ENCODE data around the gene AAK1.

DNA sequence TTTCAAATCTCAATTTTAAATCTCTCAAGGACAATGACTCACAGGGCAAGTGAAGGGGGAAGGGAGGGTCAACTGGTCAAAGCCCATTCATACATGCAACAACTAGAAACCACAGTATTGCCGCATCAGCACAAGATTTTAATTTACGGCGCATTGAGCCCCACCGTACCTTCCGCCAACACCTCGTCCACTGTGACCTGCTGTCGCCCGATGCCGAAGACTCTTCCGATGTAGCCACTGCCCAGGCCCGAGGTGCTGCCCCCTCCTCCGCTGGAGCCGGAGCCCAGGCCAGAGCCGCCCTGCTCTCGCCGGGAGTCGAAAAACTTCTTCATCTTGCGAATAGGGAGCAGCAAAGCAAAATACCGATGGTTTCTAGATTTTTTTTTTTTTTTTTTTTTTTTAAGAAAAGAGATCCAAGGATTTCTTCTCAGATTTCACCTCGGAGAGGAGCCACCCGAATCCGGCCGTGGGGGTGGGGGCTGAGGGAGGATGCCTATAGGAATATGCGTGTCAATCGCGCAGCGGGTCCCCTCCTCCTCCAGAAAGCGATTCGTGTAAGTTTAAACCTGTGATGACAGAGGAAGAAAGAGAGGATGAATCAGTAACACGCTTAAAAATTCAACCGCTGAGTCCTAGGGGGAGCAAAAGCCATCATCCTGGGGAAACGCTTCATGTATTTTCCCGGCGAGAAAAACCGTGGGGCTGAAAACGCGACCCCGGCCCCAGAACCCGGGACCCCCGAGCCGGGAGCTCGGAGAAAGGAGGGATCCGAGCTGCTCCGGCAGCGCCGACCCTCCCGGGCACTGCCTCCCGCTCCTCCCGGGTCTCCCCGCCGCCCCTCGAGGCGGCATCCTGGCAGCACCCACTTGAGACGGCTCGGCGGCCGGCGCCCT is 584 bp downstream of the AAK1 start:
- TF ChIP-seq, protein P1, sequence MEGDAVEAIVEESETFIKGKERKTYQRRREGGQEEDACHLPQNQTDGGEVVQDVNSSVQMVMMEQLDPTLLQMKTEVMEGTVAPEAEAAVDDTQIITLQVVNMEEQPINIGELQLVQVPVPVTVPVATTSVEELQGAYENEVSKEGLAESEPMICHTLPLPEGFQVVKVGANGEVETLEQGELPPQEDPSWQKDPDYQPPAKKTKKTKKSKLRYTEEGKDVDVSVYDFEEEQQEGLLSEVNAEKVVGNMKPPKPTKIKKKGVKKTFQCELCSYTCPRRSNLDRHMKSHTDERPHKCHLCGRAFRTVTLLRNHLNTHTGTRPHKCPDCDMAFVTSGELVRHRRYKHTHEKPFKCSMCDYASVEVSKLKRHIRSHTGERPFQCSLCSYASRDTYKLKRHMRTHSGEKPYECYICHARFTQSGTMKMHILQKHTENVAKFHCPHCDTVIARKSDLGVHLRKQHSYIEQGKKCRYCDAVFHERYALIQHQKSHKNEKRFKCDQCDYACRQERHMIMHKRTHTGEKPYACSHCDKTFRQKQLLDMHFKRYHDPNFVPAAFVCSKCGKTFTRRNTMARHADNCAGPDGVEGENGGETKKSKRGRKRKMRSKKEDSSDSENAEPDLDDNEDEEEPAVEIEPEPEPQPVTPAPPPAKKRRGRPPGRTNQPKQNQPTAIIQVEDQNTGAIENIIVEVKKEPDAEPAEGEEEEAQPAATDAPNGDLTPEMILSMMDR (IDR thresholded peaks at IDR 0.05) = peak in 1 of 6 experiments; percentile 3
- TF ChIP-seq POLR2A (IDR thresholded peaks at IDR 0.05) = peak in 1 of 2 donors; percentile 77
